ENCODE data around the gene DESI2.
A peak's percentile ranks its signal among the peaks of the same experiment; 100 is the strongest.

The DESI2 gene
- long read RNA-seq, full-length matches to known transcripts: 8 of 19 reads
- long read RNA-seq, partial matches to known transcripts: 6 of 19 reads
- long read RNA-seq, other reads (novel, unspliced or antisense): 5 of 19 reads

DNA sequence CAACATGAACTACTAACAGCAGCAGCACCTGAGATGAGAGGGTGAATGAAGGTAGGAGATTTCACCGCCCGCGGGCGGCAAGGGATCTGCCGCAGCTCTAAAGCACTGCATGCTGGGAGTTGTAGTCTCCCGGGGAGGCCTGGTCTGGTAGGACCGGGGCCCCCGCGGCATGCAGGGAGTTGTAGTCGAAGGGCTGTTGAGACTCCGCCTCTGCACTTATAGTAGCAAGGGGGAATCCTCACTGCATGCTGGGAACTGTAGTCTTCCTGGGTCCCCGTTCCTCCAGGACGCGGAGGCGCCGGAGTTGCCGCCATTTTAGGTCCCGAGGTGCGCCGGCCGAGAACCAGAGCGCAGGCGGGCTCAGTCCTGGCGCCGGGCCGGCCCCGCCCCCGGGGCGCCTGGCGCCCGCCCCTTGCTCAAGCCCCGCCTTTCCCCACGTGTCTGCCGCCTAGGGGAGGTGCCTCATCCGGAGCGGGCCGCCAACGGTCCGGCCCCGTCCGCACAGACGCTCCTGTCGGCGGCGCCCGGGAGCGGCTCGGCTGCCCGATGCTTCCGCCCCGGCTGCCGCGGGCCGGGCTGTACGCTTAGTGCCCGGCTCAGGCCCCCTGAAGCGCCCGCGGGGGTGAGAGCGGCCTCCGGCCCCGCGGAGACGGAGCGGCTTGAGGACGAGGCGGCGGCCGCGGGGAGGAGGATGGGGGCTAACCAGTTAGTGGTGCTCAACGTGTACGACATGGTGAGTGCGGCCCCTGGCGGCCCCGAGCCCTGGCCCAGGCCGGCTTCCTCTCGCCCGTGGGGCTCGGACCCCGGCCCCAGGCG is at the start of gene DESI2:
Gene DESI2, plus strand, starts transcription at position 504 of the 816 bp plus-strand sequence. Its CDS starts 188 bp downstream, at position 692.
- Histone ChIP-seq H3K4me3 (replicated peaks; ENCODE audit: insufficient read depth, low read length) (peak within 1 kb of the TSS; percentile 89), H3K27ac (replicated peaks) (peak within 1 kb of the TSS; percentile 81), H3K27me3 (ENCODE audit: insufficient read depth, poor library complexity, severe bottlenecking) (no peaks in the 10 kb centered on the region)
- TF ChIP-seq GABPA (IDR thresholded peaks at IDR 0.05; ENCODE audit: low read depth) (peak; percentile 43), POLR2AphosphoS5 (IDR thresholded peaks at IDR 0.05; ENCODE audit: low read depth) (peak; percentile 56; the same call in 1 of the 2 replicates), SPI1 (IDR thresholded peaks at IDR 0.05; ENCODE audit: borderline replicate concordance, low read depth) (peak; percentile 15; the same call in 1 of the 2 replicates), CTCF (IDR thresholded peaks at IDR 0.05; ENCODE audit: insufficient read depth, low read length) (no peak)
- TF ChIP-seq, protein P1, sequence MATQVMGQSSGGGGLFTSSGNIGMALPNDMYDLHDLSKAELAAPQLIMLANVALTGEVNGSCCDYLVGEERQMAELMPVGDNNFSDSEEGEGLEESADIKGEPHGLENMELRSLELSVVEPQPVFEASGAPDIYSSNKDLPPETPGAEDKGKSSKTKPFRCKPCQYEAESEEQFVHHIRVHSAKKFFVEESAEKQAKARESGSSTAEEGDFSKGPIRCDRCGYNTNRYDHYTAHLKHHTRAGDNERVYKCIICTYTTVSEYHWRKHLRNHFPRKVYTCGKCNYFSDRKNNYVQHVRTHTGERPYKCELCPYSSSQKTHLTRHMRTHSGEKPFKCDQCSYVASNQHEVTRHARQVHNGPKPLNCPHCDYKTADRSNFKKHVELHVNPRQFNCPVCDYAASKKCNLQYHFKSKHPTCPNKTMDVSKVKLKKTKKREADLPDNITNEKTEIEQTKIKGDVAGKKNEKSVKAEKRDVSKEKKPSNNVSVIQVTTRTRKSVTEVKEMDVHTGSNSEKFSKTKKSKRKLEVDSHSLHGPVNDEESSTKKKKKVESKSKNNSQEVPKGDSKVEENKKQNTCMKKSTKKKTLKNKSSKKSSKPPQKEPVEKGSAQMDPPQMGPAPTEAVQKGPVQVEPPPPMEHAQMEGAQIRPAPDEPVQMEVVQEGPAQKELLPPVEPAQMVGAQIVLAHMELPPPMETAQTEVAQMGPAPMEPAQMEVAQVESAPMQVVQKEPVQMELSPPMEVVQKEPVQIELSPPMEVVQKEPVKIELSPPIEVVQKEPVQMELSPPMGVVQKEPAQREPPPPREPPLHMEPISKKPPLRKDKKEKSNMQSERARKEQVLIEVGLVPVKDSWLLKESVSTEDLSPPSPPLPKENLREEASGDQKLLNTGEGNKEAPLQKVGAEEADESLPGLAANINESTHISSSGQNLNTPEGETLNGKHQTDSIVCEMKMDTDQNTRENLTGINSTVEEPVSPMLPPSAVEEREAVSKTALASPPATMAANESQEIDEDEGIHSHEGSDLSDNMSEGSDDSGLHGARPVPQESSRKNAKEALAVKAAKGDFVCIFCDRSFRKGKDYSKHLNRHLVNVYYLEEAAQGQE (IDR thresholded peaks at IDR 0.05; ENCODE audit: insufficient replicate concordance, low read depth): peak; percentile 45
- peak; percentile 97 to 100 for DNase-seq (ENCODE audit: low read depth in 1 of 2, low spot score in 1 of 2)

- Histone ChIP-seq H3K27ac (replicated peaks) (no peak overlapping the region), H3K4me3 (replicated peaks; ENCODE audit: insufficient read depth, low read length) (no peak overlapping the region), H3K27me3 (ENCODE audit: insufficient read depth, poor library complexity, severe bottlenecking) (no peaks in the 10 kb centered on the region)
- peak in 1 of 2 experiments; percentile 12 for DNase-seq (ENCODE audit: low read depth in 1 of 2, low spot score in 1 of 2)
- TF ChIP-seq CTCF (IDR thresholded peaks at IDR 0.05; ENCODE audit: insufficient read depth, low read length) (peak; percentile 14), POLR2AphosphoS5 (IDR thresholded peaks at IDR 0.05; ENCODE audit: low read depth) (no peak)
These were observed 49.4 kb upstream of the DESI2 start for GRCh38 chr1:244603498-244603897.

DNA sequence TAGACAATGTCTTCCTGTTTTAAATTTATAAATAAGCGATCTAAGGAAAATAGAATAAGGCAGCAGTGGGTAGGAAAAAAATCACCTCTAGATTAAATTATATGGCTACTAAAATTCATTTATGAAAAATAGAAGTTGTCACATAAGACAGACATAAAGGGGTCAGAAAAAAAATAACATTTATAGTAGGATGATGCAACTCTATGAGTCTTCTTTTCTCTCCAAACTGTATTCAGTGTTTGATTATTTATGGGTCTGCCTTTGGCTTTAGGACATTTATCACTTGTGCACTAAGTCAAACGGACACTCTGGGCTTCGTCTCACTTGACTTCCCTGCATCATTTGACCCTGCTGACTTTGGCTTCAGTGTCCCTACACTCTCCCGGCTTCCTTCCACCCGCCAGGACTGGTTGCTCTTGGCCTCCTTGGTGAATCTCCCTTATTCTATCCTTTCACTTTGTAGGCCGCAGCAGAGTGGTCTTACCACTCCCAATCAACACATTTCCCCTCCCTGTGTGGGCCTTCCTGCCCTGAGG is 47.0 kb upstream of the DESI2 start:
- DNase-seq (ENCODE audit: low read depth in 1 of 2, low spot score in 1 of 2): no peak
- Histone ChIP-seq H3K4me3 (replicated peaks; ENCODE audit: insufficient read depth, low read length) (no peak overlapping the region), H3K27me3 (ENCODE audit: insufficient read depth, poor library complexity, severe bottlenecking) (no peaks in the 10 kb centered on the region), H3K27ac (replicated peaks) (no peak overlapping the region)
- TF ChIP-seq, protein P1 (IDR thresholded peaks at IDR 0.05; ENCODE audit: insufficient replicate concordance, low read depth): no peak
- TF ChIP-seq GABPA (IDR thresholded peaks at IDR 0.05; ENCODE audit: low read depth): no peak
- no peak for TF ChIP-seq SPI1 (IDR thresholded peaks at IDR 0.05; ENCODE audit: borderline replicate concordance, low read depth)
- no peak for TF ChIP-seq CTCF (IDR thresholded peaks at IDR 0.05; ENCODE audit: insufficient read depth, low read length)
- no peak for TF ChIP-seq POLR2AphosphoS5 (IDR thresholded peaks at IDR 0.05; ENCODE audit: low read depth)

All from HL-60 (cell line).